Measurements from ENCODE around the gene ADAMTSL2.

Gene ADAMTSL2

GRCh38 chr9:133534346-133535291 is at the start of gene ADAMTSL2:
ADAMTSL2 (plus strand) TSS chr9:133534704; CDS start chr9:133536713, 2,009 bp downstream.
- peak; percentile 93 for DNase-seq

- no peak for DNase-seq
Observed at GRCh38 chr9:133485531-133486260, 48.8 kb upstream of the ADAMTSL2 start.

GRCh38 chr9:133487331-133487725 is 47.2 kb upstream of the ADAMTSL2 start:
- no peak for DNase-seq

- DNase-seq = no peak
Observed at GRCh38 chr9:133488686-133489252, 45.7 kb upstream of the ADAMTSL2 start.

- DNase-seq = no peak
Observed at GRCh38 chr9:133489253-133490190, 45.0 kb upstream of the ADAMTSL2 start.

GRCh38 chr9:133490201-133490681 is 44.3 kb upstream of the ADAMTSL2 start:
- no peak for DNase-seq

- DNase-seq = no peak
Observed at GRCh38 chr9:133490865-133491655, 43.4 kb upstream of the ADAMTSL2 start.

- DNase-seq = no peak
Observed at GRCh38 chr9:133491656-133491925, 42.9 kb upstream of the ADAMTSL2 start.

GRCh38 chr9:133492061-133493021 is 42.2 kb upstream of the ADAMTSL2 start:
- no peak for DNase-seq

- DNase-seq = no peak
Observed at GRCh38 chr9:133493428-133493827, 41.1 kb upstream of the ADAMTSL2 start.

- no peak for DNase-seq
Observed at GRCh38 chr9:133493845-133494540, 40.5 kb upstream of the ADAMTSL2 start.

- DNase-seq = no peak
Observed at GRCh38 chr9:133494636-133495326, 39.7 kb upstream of the ADAMTSL2 start.

GRCh38 chr9:133495327-133496293 is 38.9 kb upstream of the ADAMTSL2 start:
- no peak for DNase-seq

GRCh38 chr9:133496861-133497842 is 37.4 kb upstream of the ADAMTSL2 start:
- no peak for DNase-seq

GRCh38 chr9:133499132-133499891 is 35.2 kb upstream of the ADAMTSL2 start:
- DNase-seq = no peak

- DNase-seq = no peak
Observed at GRCh38 chr9:133499892-133500270, 34.6 kb upstream of the ADAMTSL2 start.

All from NCI-H1092 treated with DMSO at 0.1 percent for 48 hours (cell line).